Putamen (tissue), 1 donor: ENCODE data around the gene TASOR2.

Experiments used
- DNase-seq: peaks from one replicate; pipeline ENCODE4 v3.0.0-alpha.2; 2016; ENCODE audit warnings: low spot score

The TASOR2 gene

DNA sequence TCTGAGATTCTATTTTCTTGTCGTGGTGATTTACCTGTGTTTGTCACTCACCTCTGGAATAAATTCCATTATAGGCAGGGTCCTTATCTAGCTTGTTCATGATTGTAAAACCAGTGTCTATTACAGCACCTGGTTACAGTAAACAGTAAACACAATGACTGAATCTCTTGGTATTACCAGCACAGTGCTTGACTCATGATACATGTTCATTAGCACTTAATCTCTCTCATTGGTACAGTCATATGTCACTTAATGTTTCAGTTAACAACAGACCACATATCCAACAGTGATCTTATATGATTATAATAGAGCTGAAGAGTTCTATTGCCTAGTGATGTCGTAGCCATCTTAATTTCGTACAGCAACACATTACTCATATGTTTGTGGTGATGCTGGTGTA lies 1.6 kb upstream of the TASOR2 start:
- DNase-seq = no peak

DNA sequence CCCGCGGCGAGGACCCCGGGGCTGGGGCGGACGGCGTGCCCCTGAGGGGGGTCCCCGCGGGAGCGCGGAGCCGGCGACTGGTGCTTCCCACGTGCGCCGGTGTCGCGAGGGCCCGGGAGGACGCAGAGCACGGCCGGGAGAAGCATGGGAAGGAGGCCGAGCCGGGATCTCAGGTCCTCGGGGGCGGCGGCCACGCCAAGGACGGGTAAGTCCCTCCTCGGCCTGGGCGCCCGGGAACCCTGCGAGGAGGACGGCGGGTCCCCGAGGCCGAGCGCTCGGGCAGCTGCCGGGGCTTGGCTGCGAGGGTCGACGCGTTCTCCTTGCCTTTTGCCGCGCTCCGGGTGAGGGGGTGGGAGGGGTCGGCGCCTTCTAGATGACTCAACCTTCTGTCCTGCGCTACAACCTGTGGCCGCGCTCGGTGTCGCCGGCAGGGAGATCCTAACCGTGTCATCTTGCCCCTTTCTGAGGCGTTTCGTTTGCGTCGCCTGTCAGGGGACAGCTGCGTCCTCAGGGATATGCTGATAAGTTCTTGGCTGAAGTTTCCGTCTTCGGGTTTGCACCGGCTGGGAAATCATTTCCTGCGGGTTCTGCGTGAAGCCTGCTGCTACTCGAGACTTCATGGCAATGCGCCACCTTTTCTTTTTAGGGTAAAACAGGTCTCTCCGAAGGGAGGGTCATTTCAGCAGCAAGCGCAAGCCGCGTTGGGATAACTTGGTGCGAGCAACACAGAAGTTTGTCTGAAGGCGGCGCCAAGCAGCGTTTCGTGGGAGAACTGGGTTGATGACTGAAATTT lies 529 bp downstream of the TASOR2 start:
- peak; percentile 69 for DNase-seq

DNA sequence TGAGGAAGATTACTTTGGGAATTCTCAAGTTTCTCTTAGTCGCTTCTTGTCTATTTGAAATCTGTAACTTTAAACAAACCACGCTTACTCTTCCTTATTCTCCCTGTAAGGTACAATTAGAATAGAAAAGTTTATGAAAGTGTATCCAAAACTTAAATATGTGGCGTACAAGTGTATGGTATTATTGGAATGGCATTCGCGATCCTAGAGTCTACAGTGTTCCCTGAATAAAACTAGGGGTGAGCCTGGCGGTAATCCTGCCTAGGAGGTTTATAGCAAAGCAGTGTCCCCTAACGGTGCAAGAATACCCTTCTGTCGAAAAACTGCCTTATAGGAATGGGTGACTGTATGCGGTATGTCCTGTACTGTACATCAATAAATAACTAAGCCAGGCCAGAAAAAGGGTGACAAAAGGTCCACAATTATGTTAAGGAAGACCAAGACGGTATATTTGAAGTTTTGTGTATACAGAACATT lies 1.2 kb downstream of the TASOR2 start:
- no peak for DNase-seq

DNA sequence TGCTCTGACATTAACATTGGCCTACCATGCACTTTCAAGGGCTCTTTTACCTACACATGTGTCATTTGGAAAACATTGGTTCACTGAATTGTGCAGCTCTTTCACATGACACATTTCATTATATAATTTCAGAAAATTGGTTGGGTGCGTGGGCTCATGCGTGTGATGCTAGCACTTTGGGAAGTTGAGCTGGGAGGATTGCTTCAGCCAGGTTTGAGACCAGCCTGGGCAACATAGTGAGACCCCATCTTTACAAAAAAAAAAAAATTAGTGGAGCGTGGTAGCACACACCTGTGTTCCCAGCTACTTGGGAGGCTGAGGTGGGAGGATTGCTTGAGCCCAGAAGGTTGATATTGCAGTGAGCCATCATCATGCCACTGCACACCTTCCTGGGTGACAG lies 3.9 kb downstream of the TASOR2 start:
- DNase-seq = no peak

DNA sequence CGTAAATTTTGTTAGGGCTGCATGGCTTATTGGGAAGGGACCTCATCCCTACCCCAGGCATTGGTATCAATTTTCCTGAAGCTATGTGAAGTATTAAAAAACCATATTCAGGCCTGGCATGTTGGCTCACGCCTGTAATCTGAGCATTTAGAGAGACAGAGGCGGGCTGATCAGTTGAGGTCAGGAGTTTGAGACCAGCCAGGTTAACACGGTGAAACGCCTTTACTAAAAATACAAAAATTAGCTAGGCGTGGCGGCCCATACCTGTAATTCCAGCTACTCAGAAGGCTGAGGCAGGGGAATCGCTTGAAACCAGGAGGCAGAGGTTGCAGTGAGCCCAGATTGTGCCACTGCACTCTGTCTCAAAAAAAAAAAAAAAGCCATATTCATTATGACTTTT lies 7.1 kb downstream of the TASOR2 start:
- DNase-seq = no peak

DNA sequence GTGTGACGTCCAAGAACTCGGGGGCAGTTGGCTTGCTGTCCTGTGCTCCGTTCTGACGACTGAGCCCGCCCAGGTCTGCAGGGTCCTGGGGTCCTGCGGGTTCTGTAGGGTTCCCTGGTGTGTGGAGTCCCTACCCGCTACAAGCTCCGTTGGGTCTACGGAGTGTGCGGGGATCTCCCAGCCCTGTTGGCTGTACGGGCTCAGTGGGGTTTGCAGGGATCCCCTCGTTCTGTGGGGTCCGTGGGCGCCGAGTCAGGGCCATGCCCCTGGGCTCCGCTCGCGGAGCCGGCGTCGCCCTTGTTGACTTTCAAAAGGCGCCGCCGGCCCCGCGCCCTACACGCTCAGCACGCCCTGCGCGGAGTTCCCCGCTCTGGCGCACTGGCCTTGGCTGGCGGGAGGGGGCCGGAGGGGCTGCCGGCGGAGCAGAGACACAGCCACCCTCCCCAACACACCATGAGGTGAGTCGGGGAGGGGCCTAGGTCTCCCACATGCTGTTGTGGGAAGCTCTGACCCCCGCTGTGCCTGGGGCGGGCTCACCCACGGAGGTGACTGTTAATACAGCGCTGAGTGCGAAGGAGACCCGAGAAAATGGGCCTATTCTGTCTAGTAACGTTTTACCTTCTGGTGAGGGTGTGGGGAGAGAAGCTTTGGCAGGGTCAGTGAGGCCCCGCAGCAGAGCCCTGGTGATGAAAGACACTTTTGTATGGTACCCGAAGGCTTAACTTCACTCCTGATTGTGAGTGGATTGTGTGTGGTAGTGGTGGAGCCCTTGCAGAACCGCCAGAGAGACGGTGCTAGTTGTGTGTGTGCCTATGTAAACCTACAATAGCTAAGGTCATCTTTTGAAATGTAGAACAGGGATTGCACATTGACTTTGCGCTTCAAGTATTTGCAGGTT lies 8.1 kb downstream of the TASOR2 start:
- no peak for DNase-seq

DNA sequence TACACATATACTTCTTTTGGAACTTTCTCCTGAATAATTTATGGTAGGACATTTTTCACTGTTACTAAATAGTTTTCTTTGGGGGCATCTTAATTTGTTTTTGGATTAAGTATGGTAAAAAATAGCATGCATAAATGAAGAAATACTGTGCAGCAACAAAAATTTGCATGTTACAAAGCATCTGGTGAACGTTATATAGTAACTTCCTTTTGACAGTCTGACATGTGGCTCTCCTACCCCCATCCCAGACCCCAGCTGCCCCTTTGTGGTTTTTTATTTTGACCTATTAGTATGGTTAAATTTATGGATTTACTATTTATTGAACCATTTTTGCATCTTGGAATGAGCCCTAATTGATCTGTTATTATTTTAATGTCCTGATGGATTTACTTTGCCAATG lies 9.9 kb downstream of the TASOR2 start:
- no peak for DNase-seq

DNA sequence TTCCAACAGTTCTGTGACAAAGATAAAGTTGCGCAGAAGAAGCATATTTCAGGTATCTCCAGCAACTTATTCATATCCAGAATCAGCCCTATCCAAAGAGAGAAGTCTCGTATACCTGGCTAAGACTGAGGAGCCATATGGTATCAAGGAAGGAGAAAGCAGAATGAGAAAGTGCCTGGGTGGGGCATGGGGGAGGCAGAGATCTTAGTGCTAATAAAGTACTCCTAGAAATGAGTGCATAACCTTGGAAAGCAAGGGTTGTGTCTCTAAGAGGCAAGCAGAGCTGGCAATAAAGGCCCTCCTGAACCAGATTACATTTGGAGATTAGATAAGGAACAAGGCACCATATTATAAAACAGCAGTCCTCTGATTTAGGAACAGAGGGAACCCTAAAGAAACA lies 12.7 kb downstream of the TASOR2 start:
- DNase-seq = no peak

DNA sequence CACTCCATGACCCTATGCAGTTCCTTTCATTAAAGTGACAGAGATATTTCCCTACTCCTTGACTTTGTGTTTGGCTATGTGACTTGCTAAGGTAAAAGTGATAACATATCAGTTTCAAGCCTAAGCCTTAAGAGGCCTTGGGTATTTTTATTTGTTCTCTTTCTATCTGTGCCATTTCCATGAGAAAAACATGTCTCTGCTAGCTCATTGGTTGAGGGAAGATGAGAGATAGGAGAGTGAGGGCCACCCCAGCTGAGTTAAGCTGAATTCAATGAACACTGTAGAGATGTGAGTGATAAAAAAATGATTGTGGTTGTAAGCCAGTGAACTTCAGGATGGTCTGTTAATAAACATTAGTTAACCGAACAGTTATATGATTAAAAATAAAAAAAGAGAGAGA lies 13.4 kb downstream of the TASOR2 start:
- no peak for DNase-seq

DNA sequence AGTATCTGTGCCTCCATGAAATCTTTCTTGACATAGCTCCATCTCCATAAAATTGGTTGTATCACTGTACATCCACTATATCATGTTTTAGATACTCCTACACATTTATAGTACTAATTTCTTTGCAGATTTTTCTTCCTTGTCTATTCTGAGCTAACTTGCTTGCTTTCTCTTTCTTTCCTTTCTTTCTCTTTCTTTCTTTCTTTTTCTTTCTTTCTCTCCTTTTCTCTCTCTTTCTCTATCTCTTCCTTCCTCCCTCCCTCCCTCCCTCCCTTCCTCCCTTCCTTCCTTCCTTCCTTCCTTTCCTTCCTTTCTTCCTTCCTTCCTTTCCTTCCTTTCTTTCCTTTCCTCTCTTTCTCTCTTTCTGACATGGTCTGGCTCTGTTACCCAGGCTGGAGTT lies 23.7 kb downstream of the TASOR2 start:
- DNase-seq = no peak

DNA sequence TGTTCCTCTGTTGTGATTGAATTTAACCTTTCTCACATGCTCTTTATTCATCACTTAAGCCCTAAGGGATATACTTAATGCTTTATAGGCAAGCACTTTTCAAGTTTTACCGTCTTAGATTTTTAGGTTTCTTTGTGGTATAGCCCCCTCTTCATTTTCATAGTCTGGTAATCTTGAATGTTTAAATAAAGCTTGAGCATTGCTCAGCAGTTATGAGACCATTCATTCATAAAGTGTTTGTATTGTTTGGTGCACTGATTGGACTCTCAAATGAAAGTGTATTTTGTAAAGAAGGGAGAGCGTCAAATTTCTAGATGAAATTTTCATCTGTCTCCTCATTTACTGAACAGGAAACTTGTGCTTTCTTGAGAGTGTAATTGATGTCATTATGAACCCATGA lies 25.2 kb downstream of the TASOR2 start:
- no peak for DNase-seq

DNA sequence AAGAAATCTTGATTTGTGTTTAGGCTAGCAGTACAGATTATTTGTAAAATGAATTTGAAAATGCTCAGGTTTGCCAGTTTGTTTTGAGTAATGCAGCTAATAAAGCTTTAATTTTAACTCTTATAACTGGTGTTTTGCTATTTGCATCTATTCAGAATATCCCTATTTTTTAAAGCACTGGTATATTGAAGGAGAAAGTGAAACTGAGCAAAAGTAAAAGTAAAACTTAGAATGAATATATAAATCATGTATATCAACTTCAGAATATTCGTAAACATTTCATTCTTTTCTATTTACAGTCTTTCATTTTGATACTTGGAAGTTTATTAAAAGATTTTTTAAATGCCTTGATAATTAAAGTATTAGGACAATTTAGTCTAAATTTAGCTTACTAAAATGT lies 26.2 kb downstream of the TASOR2 start:
- no peak for DNase-seq

DNA sequence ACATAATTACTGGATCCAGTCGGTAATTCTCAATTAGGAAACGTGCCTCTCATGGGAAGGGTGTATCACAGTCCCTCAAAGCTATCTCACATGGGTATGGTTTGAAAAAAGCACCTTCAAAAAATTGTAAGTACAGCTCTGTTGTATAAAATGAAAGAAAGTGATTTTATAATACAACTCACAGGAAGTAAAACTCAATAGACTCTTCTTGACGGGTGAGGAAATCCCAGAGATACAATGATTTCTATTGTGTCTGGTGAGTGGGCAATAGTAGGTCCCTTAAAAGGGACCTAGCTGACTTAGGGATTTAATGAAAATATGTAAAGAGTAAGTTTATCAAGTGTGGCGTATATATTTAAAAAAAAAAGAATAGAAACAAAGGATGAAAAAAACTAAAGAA lies 27.0 kb downstream of the TASOR2 start:
- no peak for DNase-seq

DNA sequence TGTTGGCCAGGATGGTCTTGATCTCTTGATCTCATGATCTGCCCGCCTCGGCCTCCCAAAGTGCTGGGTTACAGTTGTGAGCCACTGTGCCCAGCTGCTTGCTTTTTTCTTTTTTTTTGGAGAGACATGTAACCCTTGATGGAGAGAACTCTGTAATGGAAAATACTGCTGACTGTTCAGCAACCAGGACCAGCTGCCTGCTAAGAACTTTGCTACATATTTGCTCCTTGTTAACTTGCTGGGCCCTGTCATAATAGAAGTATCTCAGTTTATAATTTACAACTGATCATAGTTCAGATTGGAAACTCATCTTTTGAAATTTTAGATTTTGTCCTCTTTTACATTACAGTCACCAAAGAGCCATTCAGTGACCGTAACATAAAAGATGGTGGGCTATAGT lies 34.9 kb downstream of the TASOR2 start:
- no peak for DNase-seq

DNA sequence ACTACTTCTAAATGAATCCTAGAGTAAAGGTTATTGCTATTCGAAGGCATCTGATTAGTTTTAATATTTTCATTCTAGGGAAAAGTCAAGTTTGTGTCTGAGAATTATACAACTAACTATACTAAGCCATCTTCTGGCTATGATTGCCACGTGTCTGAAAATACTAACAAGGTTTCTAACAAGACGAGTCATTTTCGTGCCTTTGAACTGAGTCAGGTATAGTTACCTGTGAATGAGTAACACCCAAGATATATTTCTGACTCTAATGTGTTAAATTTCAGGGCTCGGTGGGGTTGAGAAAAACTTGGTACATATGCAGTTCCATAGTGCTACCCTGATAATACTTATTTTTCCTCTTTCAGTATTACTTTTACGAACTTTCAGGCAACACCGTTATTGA lies 35.5 kb downstream of the TASOR2 start:
- no peak for DNase-seq

DNA sequence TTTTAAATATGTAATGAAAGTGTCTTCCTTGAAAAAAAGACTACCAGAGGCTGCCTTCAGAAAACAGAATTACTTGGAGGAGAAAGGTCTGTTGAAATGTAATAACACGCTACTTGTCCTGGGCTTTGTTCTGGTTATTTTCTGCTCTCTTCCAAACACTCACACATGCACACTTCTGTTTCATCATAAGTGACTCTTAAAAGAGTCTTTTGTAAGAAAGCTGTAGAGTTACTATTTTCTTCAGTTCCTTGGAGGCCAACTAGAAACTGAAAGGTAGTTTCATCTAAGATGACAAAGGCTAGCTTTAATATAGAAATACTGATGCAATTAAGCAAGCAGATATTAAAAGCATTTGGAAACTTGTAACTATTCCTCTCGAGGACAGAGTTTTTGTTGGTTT lies 39.1 kb downstream of the TASOR2 start:
- DNase-seq = no peak

DNA sequence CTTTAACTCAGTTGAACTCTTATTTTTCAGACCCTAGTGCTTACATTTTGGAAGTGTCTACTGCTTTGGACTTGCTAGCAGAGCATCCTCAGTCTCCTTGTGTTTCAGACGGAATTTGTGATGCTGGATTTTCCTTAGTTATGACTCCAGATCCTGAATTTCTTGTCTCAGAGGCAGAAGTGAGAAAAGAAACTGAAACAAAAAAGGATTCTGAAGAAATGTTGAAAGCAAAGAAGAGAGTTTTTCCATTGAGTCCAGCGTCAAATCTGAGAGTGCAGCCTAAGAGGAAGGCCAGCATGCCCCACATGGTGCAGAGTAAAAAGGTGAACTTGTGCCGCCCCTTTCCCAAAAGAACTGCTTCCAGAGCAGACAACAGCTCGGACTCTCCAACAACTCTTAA lies 46.1 kb downstream of the TASOR2 start:
- no peak for DNase-seq

DNA sequence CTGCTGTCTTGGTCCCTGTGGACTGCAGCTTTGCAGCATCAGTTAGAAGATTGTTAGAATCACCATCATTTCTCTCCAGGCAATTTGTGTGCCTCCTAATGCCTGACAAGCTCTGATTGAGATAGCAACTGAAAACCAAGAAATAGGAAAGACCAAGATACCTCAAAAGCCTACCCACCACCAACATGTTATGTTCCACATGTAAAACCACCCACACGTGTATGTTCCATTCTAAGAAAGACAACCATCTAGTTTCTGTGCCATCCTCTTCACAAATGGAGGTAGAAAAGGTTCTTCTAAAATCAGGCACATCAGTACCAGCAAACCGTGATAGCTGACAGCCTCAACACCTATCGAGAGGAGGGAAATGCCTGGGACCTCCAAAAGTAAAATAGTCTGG lies 46.9 kb downstream of the TASOR2 start:
- DNase-seq = no peak

DNA sequence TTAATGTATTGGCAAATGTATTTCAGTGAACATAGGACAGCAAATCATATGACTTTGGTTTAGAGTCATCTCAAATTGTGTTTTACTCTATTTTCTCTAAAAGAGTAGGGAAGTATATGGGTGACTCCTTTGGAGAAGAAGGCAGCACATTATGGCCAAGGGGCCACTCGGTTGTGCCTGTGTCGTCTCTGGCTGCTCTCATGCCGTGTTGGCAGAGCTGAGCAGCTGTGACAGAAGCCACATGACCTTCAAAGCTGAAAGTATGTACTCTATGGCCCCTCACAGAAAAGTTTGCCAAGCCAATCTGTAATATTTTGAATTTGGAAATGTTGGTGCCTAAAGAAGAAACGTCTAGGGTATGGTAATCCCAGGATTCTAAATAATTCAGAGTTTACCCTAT lies 47.5 kb downstream of the TASOR2 start:
- DNase-seq = no peak
